WTC11 (cell line): ENCODE data around the gene EXOSC5.

Experiments used
- CREB1 ChIP-seq: sonication (generic); formaldehyde crosslinking; IDR thresholded peaks from 2 replicates; pipeline ENCODE4 v1.8.0; 2023; ENCODE audit warnings: mild to moderate bottlenecking, missing genetic modification reagents
- ETV6 ChIP-seq: sonication (generic); formaldehyde crosslinking; IDR thresholded peaks from 2 replicates; pipeline ENCODE4 v1.8.1; 2022; ENCODE audit warnings: mild to moderate bottlenecking, missing genetic modification reagents
- FOXJ3 ChIP-seq: sonication (generic); formaldehyde crosslinking; IDR thresholded peaks from 2 replicates; pipeline ENCODE4 v1.9.0; 2021; ENCODE audit warnings: missing genetic modification reagents, mild to moderate bottlenecking, borderline replicate concordance
- FOXP1 ChIP-seq: sonication (generic); formaldehyde crosslinking; IDR thresholded peaks from 2 replicates; pipeline ENCODE4 v1.8.0; 2022; ENCODE audit warnings: missing genetic modification reagents, mild to moderate bottlenecking, moderate library complexity, borderline replicate concordance
- NFE2L1 ChIP-seq: sonication (generic); formaldehyde crosslinking; IDR thresholded peaks from 2 replicates; pipeline ENCODE4 v1.8.1; 2023; ENCODE audit warnings: missing genetic modification reagents
- ZNF121 ChIP-seq: sonication (generic); formaldehyde crosslinking; IDR thresholded peaks from 2 replicates; pipeline ENCODE4 v1.8.0; 2023; ENCODE audit warnings: missing genetic modification reagents
- ZNF219 ChIP-seq: sonication (generic); formaldehyde crosslinking; IDR thresholded peaks from 2 replicates; pipeline ENCODE4 v1.8.0; 2023; ENCODE audit warnings: missing genetic modification reagents, mild to moderate bottlenecking, borderline replicate concordance
- ZNF423 ChIP-seq: fragments of 250-450 bp; sonication (Bioruptor Pico); IDR thresholded peaks from 2 replicates; pipeline ENCODE4 v2.1.2; 2022; ENCODE audit warnings: mild to moderate bottlenecking, moderate library complexity
- ZNF671 ChIP-seq: fragments of 250-450 bp; sonication (Bioruptor Pico); IDR thresholded peaks from 2 replicates; pipeline ENCODE4 v1.8.0; 2021; ENCODE audit warnings: mild to moderate bottlenecking
- TF ChIP-seq, protein P1 (sequence below): fragments of 200-600 bp; IDR thresholded peaks from 2 replicates; pipeline ENCODE4 v1.8.0; 2022; ENCODE audit warnings: antibody characterized with exemption
- TF ChIP-seq, protein P2 (sequence below): sonication (generic); formaldehyde crosslinking; IDR thresholded peaks from 2 replicates; pipeline ENCODE4 v1.8.0; 2023; ENCODE audit warnings: mild to moderate bottlenecking, missing genetic modification reagents
- TF ChIP-seq, protein P3 (sequence below): sonication (generic); formaldehyde crosslinking; IDR thresholded peaks from 2 replicates; pipeline ENCODE4 v1.8.1; 2023; ENCODE audit warnings: mild to moderate bottlenecking, moderate library complexity, missing genetic modification reagents

DNA sequence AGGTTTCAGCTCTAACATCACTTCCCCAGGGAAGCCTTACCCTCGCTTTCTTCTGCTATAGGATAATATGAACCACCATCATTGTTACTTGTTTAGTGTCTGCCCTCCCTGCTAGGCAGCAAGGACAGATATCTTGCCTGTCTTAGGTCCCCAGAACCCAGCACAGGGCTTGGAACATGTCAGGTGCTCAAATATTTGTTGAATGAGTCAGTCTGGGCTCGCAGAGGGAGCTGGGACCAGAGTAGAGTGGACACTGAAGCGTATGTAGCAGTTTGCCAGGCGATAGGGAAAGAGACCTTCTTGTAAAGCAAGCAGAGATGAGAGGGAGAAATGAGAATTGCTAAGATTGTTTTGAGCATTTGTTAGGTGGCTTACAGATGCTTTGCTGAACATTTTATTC, 12.1 kb upstream of the EXOSC5 start:
- TF ChIP-seq FOXP1 (CRISPR knock-in tag) (no peak), CREB1 (CRISPR knock-in tag) (no peak), ZNF121 (CRISPR knock-in tag) (no peak), ZNF671 (CRISPR knock-in tag) (no peak), NFE2L1 (no peak), ZNF423 (CRISPR knock-in tag) (no peak), ETV6 (CRISPR knock-in tag) (no peak), ZNF219 (CRISPR knock-in tag) (no peak), FOXJ3 (no peak)
- TF ChIP-seq, protein P1, sequence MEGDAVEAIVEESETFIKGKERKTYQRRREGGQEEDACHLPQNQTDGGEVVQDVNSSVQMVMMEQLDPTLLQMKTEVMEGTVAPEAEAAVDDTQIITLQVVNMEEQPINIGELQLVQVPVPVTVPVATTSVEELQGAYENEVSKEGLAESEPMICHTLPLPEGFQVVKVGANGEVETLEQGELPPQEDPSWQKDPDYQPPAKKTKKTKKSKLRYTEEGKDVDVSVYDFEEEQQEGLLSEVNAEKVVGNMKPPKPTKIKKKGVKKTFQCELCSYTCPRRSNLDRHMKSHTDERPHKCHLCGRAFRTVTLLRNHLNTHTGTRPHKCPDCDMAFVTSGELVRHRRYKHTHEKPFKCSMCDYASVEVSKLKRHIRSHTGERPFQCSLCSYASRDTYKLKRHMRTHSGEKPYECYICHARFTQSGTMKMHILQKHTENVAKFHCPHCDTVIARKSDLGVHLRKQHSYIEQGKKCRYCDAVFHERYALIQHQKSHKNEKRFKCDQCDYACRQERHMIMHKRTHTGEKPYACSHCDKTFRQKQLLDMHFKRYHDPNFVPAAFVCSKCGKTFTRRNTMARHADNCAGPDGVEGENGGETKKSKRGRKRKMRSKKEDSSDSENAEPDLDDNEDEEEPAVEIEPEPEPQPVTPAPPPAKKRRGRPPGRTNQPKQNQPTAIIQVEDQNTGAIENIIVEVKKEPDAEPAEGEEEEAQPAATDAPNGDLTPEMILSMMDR = no peak
- TF ChIP-seq, protein P2, sequence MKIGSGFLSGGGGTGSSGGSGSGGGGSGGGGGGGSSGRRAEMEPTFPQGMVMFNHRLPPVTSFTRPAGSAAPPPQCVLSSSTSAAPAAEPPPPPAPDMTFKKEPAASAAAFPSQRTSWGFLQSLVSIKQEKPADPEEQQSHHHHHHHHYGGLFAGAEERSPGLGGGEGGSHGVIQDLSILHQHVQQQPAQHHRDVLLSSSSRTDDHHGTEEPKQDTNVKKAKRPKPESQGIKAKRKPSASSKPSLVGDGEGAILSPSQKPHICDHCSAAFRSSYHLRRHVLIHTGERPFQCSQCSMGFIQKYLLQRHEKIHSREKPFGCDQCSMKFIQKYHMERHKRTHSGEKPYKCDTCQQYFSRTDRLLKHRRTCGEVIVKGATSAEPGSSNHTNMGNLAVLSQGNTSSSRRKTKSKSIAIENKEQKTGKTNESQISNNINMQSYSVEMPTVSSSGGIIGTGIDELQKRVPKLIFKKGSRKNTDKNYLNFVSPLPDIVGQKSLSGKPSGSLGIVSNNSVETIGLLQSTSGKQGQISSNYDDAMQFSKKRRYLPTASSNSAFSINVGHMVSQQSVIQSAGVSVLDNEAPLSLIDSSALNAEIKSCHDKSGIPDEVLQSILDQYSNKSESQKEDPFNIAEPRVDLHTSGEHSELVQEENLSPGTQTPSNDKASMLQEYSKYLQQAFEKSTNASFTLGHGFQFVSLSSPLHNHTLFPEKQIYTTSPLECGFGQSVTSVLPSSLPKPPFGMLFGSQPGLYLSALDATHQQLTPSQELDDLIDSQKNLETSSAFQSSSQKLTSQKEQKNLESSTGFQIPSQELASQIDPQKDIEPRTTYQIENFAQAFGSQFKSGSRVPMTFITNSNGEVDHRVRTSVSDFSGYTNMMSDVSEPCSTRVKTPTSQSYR (CRISPR knock-in tag) = no peak
- TF ChIP-seq, protein P3, sequence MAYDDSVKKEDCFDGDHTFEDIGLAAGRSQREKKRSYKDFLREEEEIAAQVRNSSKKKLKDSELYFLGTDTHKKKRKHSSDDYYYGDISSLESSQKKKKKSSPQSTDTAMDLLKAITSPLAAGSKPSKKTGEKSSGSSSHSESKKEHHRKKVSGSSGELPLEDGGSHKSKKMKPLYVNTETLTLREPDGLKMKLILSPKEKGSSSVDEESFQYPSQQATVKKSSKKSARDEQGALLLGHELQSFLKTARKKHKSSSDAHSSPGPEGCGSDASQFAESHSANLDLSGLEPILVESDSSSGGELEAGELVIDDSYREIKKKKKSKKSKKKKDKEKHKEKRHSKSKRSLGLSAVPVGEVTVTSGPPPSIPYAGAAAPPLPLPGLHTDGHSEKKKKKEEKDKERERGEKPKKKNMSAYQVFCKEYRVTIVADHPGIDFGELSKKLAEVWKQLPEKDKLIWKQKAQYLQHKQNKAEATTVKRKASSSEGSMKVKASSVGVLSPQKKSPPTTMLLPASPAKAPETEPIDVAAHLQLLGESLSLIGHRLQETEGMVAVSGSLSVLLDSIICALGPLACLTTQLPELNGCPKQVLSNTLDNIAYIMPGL = no peak
